ENCODE results near the gene ACO2. TPM values are rescaled to one million over a fixed set of nuclear protein-coding genes. Genes with fewer than 3 reads are reported as not detected.
"Not testable (repeated sequence)": the region's sequence is repeated elsewhere in the genome, so short reads cannot be mapped to it uniquely, and the experiment has no call there.

ACO2 gene
- polyA plus RNA-seq (2012; ENCODE audit: insufficient read depth, insufficient read length, low read depth) = 205 TPM

DNA sequence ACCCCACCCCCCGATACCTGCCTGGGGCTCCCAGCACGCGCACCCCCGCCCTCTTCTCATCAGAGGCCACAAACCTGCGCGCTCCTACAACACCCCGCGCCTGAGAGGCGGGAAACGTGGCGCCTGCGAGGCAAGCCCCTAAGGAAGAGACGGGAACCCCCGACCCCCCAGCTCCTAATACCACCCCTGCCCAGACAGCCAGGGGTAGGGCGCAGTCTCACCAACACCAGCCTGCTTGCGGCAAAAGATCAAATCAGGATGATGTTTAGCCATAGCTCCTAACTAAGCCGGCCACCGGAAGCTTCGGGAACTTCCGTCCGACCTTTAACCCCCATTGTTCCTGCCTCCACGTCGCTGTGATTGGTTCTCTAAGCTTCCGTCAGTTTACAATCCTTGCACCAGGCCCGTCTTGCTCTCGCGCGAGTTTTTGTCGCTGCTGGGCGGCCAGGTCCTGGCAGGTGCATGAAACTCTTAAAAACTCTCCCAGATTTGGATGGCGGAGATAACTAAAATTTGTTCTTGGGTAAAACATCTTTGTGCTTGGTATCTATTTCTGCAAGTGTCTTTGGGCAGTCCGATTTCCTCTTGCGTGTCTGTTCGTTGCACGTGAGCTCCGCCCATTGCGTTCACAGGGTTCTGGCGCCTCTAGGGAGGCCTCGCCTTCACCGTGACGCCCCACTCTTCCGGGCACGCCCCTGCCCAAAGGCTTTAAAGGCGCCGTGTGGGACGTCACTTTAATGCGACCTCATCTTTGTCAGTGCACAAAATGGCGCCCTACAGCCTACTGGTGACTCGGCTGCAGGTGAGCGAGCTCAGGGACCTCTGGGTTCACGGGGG, at the start of gene ACO2, which contains the start of gene PHF5A:
TSS of gene ACO2 (plus strand) at position 737 of the 837 bp plus-strand sequence. CDS start at position 767, 30 bp downstream.
TSS of gene PHF5A (minus strand) at position 312 of the 837 bp plus-strand sequence. CDS start at position 273, 39 bp downstream.
- TF ChIP-seq, protein P1, sequence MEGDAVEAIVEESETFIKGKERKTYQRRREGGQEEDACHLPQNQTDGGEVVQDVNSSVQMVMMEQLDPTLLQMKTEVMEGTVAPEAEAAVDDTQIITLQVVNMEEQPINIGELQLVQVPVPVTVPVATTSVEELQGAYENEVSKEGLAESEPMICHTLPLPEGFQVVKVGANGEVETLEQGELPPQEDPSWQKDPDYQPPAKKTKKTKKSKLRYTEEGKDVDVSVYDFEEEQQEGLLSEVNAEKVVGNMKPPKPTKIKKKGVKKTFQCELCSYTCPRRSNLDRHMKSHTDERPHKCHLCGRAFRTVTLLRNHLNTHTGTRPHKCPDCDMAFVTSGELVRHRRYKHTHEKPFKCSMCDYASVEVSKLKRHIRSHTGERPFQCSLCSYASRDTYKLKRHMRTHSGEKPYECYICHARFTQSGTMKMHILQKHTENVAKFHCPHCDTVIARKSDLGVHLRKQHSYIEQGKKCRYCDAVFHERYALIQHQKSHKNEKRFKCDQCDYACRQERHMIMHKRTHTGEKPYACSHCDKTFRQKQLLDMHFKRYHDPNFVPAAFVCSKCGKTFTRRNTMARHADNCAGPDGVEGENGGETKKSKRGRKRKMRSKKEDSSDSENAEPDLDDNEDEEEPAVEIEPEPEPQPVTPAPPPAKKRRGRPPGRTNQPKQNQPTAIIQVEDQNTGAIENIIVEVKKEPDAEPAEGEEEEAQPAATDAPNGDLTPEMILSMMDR (IDR thresholded peaks at IDR 0.05; ENCODE audit: low read depth, low read length) = no peak
- peak; percentile 97 for DNase-seq
- Histone ChIP-seq H3K27me3 (no peaks in the 10 kb centered on the region), H3K9me3 (no peaks in the 10 kb centered on the region), H3K36me3 (peaks cover 59% of the 10 kb centered on the region), H3K4me3 (ENCODE audit: low read depth, low read length) (peak within 1 kb of the TSS; percentile 98), H3K4me1 (peaks cover 3% of the 10 kb centered on the region; the same call in 1 of the 2 replicates)

DNA sequence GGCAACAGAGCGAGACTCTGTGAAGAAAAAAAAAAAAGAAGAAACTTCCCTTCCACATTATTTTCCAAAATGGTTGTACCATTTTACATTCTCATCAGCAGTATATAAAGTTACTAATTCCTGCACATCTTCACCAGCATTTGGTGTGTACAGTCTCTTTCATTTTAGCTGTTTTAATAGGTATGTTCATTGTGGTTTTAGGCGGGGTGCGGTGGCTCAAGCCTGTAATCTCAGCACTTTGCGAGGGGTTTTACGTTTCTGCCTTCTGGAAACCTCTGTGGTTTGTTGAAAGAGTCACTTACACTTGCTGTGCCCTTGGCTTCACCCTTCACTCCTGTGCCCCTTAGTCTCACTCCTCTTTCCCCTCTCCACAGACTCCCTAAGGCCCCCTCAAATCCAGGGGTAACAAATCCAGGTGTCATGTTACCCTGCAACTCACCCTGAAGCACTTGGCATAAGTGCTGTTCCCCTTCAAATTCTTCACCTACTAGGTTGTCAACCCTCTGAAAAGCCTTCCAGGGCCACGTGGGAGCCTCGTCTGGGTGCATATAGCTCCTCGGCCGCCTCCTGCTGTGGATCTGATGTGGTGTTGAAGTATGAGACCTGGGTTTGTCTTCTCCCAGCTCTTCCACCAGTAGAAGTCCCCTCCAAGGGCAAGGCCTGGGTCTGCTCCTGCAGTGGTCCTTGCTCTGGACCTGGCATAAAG, 43.1 kb upstream of the ACO2 start:
- Histone ChIP-seq H3K36me3 (no peaks in the 10 kb centered on the region), H3K4me1 (no peaks in the 10 kb centered on the region), H3K27me3 (no peaks in the 10 kb centered on the region), H3K4me3 (ENCODE audit: low read depth, low read length) (no peak overlapping the region), H3K9me3 (no peaks in the 10 kb centered on the region)
- TF ChIP-seq, protein P1 (IDR thresholded peaks at IDR 0.05; ENCODE audit: low read depth, low read length) = no peak
- DNase-seq = no peak

DNA sequence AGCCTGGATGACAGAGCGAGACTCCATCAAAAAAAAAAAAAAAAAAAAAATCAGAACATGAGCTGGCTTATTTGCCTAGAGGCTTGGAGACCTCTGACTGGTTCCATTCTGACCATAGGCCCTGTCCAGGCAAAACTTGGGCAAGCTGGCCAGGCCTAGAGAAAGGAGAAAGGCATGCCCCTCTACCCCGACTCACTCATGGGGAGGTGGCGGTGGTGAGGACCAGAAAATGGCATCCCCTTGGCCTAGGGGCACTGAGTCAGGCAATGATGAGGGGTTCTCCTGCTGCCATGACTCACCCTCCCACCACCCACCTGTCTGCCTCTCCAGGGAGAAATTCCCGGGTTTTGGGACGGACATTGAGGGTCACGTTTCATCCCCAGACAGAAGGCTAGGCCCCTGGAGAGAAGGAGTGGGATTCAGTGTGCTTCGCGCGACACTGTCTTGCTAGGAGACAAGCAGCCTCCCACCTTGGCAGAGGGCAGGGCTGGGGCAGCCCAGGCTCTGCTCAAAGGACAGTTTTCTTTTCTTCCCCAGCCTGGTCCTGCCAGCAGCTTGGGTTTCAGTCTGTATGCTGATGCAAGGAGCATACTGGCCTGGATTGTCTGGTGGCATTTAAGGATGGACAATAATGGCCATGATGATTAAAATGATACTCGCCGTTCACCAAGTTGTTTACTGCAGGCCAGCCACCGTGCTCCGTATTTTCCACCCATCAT, 39.5 kb upstream of the ACO2 start:
- Histone ChIP-seq H3K4me3 (ENCODE audit: low read depth, low read length) (no peak overlapping the region), H3K36me3 (peaks cover 8% of the 10 kb centered on the region), H3K4me1 (no peaks in the 10 kb centered on the region), H3K9me3 (no peaks in the 10 kb centered on the region), H3K27me3 (no peaks in the 10 kb centered on the region)
- TF ChIP-seq, protein P1 (IDR thresholded peaks at IDR 0.05; ENCODE audit: low read depth, low read length) = no peak
- no peak for DNase-seq

DNA sequence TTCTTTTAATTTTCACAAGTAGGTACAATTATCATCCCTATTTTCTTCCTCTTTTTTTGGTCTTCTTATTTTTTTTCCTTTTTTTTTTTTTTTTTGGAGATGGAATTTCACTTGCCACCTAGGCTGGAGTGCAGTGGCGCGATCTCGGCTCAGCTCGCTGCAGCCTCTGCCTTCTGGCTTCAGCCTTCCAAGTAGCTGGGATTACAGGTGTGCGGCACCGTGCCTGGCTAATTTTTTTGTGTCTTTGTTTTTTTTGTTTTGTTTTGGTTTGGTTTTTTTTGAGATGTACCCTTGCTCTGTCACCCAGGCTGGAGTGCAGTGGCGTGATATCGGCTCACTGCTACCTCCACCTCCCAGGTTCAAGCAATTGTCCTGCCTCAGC, 39.0 kb upstream of the ACO2 start:
- DNase-seq = no peak
- peaks cover 12% of the 10 kb centered on the region for H3K36me3 ChIP-seq

DNA sequence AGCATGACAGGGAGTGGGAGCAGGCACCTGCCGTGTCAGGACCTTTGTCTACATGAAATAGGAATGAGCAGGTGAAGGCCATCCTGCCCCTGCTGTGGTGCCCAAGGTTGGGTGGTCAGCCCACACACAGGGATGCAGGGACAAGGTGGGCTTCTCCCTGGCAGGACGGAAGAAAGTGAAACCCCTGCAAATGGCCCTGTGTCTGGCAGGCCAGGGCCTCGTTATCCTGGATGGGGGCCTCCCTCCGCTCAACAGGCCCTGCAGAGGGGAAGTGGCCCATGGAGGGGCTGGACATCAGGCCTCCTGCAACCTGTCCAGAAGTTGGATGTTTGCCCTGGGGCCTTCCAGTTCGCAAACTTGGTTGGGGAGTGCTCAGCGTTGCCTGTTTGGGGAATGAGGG, 37.3 kb upstream of the ACO2 start:
- Histone ChIP-seq H3K4me1 (no peaks in the 10 kb centered on the region), H3K4me3 (ENCODE audit: low read depth, low read length) (no peak overlapping the region), H3K9me3 (no peaks in the 10 kb centered on the region), H3K36me3 (peaks cover 30% of the 10 kb centered on the region), H3K27me3 (no peaks in the 10 kb centered on the region)
- no peak for DNase-seq
- TF ChIP-seq, protein P1 (IDR thresholded peaks at IDR 0.05; ENCODE audit: low read depth, low read length) = no peak

More for the DNA sequence above, 39.0 kb upstream of the ACO2 start:
- TF ChIP-seq, protein P1 (IDR thresholded peaks at IDR 0.05; ENCODE audit: low read depth, low read length) = no peak
- Histone ChIP-seq H3K4me3 (ENCODE audit: low read depth, low read length) (no peak overlapping the region), H3K9me3 (no peaks in the 10 kb centered on the region), H3K27me3 (no peaks in the 10 kb centered on the region), H3K4me1 (no peaks in the 10 kb centered on the region)

DNA sequence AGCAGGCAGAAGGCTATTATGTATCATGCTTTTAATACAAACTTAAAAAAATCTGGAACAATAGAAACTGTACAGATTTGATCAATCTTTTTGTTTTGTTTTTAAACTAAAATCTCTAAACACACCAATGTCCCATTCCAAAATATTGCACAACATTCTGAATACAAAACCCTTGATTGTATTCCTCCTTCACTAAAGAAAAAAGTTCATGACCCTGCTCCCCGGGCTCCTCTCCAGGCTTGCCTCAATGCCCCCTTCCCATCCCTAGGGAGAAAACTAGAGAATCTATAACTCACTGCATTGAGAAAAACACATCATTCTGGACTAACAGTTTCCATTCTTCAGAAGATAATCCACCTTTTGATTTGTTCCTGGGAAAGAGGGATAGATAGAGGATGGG, 35.4 kb upstream of the ACO2 start:
- not testable (repeated sequence) for H3K4me1 ChIP-seq; H3K9me3 ChIP-seq; DNase-seq; H3K4me3 ChIP-seq (ENCODE audit: low read depth, low read length); H3K27me3 ChIP-seq
- H3K36me3 ChIP-seq = peaks cover 43% of the 10 kb centered on the region

DNA sequence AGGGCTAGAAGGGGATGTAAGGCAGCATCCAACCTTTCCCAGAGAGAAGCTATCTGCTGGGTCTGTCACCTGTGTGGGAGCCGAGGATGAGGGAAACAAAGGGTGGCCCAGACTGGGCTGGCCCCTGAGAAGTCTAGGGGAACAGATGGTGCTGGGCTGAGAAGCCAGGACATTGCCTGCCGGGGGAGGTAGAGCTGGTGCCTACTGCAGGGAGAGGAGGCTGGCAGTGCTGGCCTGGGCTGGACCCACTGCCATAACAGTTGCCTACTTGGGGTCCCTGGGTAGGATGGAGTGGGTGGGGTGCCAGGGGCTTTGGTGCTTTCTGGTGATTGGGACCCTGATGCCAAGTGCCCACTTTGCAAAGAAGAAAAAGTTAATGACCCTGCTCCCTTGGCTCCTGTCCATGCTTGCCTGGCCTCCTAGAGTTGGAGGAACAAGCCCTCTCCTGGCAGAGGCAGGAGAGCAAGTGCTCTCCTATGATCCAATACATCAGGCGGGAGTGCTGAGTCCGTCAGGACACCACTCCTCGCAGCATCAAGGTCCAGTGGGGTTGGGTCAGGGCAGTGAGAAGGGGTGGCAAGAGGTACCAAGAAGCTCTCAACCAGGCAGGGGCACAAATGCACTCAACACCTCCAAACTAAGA, 34.4 kb upstream of the ACO2 start:
- H3K4me3 ChIP-seq (ENCODE audit: low read depth, low read length); H3K27me3 ChIP-seq; H3K9me3 ChIP-seq; H3K4me1 ChIP-seq; DNase-seq: not testable (repeated sequence)
- peaks cover 47% of the 10 kb centered on the region for H3K36me3 ChIP-seq

All from BE2C (cell line).